ENCODE results near the gene OTOG. TPM values are rescaled to one million over a fixed set of nuclear protein-coding genes. Genes with fewer than 3 reads are reported as not detected.

OTOG gene
- total and polyA plus RNA-seq, 2 of the 8 experiments (the other 6 are each of a cell fraction or from before 2014, with no cell fraction given): 0.41 to 1.5 TPM

GRCh38 chr11:17634776-17635550, 87.9 kb downstream of the OTOG start:
- no peaks in the 10 kb centered on the region for H3K9me3 ChIP-seq (ENCODE audit: insufficient read depth in 2 of 2, low read depth in 1 of 2, low read length in 1 of 2)
- no peak overlapping the region for H3K27ac ChIP-seq (ENCODE audit: low read depth, low read length)
- H3K14ac ChIP-seq (ENCODE audit: insufficient read length): no peak overlapping the region
- peaks cover 0 to 4% of the 10 kb centered on the region in 2 experiments for H4K20me1 ChIP-seq (replicated peaks in 1 of 2; ENCODE audit: control insufficient read depth in 1 of 2, insufficient read depth in 2 of 2, low read length in 2 of 2)
- H3K56ac ChIP-seq (replicated peaks; ENCODE audit: insufficient read length, low read depth, low read length): no peak overlapping the region
- peaks cover 3% of the 10 kb centered on the region; the same call in 1 of the 2 replicates for H3K23me2 ChIP-seq (ENCODE audit: low read depth, low read length)
- H3K18ac ChIP-seq (ENCODE audit: extremely low read depth, low read length): no peak overlapping the region
- H2BK20ac ChIP-seq (ENCODE audit: low read length): no peak overlapping the region
- no peaks in the 10 kb centered on the region for H3K4me1 ChIP-seq (replicated peaks in 1 of 4; ENCODE audit: control insufficient read depth in 3 of 4, insufficient read depth in 4 of 4, low read length in 3 of 4)
- H3K36me3 ChIP-seq (ENCODE audit: control insufficient read depth in 2 of 4, insufficient read depth in 4 of 4, low read length in 3 of 4): no peaks in the 10 kb centered on the region
- no peak overlapping the region for H2BK15ac ChIP-seq (ENCODE audit: low read length)
- no peak overlapping the region for H4K5ac ChIP-seq (ENCODE audit: insufficient read length, low read depth, low read length)
- H3K27me3 ChIP-seq (replicated peaks in 1 of 4; ENCODE audit: control insufficient read depth in 3 of 4, extremely low read depth in 1 of 4, insufficient read depth in 3 of 4, low read length in 3 of 4): no peaks in the 10 kb centered on the region
- no peak overlapping the region for H3K4me2 ChIP-seq (ENCODE audit: insufficient read depth in 1 of 2, low read depth in 2 of 2, low read length in 2 of 2)
- H2BK120ac ChIP-seq (replicated peaks; ENCODE audit: low read depth, low read length): no peak overlapping the region
- FAIRE-seq (no peak), DNase-seq (ENCODE audit: low read depth in 1 of 2, low spot score in 2 of 2) (no peak)
- no peak overlapping the region for H3K4ac ChIP-seq (replicated peaks; ENCODE audit: insufficient read length, low read depth, low read length)
- H3K9ac ChIP-seq (replicated peaks in 1 of 4; ENCODE audit: extremely low read depth in 1 of 4, low read depth in 3 of 4, low read length in 3 of 4): no peak overlapping the region
- H4K8ac ChIP-seq (ENCODE audit: extremely low read depth, insufficient read depth, low read length): peak overlapping the region; percentile 15; the same call in 1 of the 2 replicates
- H3K79me2 ChIP-seq (ENCODE audit: control insufficient read depth in 1 of 2, insufficient read depth in 2 of 2, low read length in 2 of 2): no peaks in the 10 kb centered on the region
- H2BK12ac ChIP-seq (ENCODE audit: low read depth, low read length): no peak overlapping the region
- WGBS, 2 experiments (ENCODE audit: extremely low coverage in 1 of 2, insufficient coverage in 1 of 2, insufficient read length in 1 of 2, insufficient replicate concordance in 2 of 2, low coverage in 1 of 2, low lambda C conversion rate in 2 of 2, missing lambda C conversion rate in 1 of 2): 95% methylated on average over 17 of the region's 25 CpGs; no CpG with 5 or more reads in 1 of the 2 experiments
- ChIA-PET CTCF (ENCODE audit: partially characterized antibody) (interaction anchor here (0.9 to 5.3 kb wide), 24 partner anchors 9 to 343 kb away, joined by 3 to 43 read pairs (median 4); partner anchors contain the start of gene MYOD1), POLR2A (ENCODE audit: partially characterized antibody) (interaction anchor here (0.8 kb wide), 1 partner anchor 281 kb away, joined by 3 read pairs; no protein-coding TSS in a partner anchor)
- H2AK5ac ChIP-seq (ENCODE audit: low read depth, low read length): no peak overlapping the region
- no peak overlapping the region for H3K4me3 ChIP-seq (ENCODE audit: extremely low read depth in 1 of 4, insufficient read depth in 2 of 4, low read depth in 3 of 4, low read length in 4 of 4)
- H2AFZ ChIP-seq (ENCODE audit: low read length): no peak overlapping the region
- no peak overlapping the region for H3K23ac ChIP-seq (ENCODE audit: insufficient read length)
- no peaks in the 10 kb centered on the region for H3K79me1 ChIP-seq (ENCODE audit: low read depth, low read length)
- H4K91ac ChIP-seq (replicated peaks; ENCODE audit: insufficient read length, low read length): no peak overlapping the region
- no peak overlapping the region for H2BK5ac ChIP-seq (ENCODE audit: low read depth, low read length)
- TF ChIP-seq KDM4A (IDR thresholded peaks at IDR 0.05; ENCODE audit: low read depth, low read length, severe bottlenecking) (no peak), SP1 (IDR thresholded peaks at IDR 0.05; ENCODE audit: low read depth, low read length) (no peak), RNF2 (IDR thresholded peaks at IDR 0.05; ENCODE audit: borderline replicate concordance, low read depth, low read length, missing control alignments, poor library complexity, severe bottlenecking) (no peak), TEAD4 (IDR thresholded peaks at IDR 0.05; ENCODE audit: low read depth, low read length) (no peak), MAX (IDR thresholded peaks at IDR 0.05) (no peak), CEBPB (IDR thresholded peaks at IDR 0.05; ENCODE audit: low read depth, low read length) (no peak), SIX5 (IDR thresholded peaks at IDR 0.05; ENCODE audit: low read depth, low read length) (no peak), EZH2 (IDR thresholded peaks at IDR 0.05; ENCODE audit: low read depth, low read length, severe bottlenecking) (no peak), PHF8 (conservative IDR thresholded peaks at IDR 0.05; ENCODE audit: low read depth, low read length) (no peak), TCF12 (IDR thresholded peaks at IDR 0.05; ENCODE audit: low read depth, low read length) (no peak), NRF1 (IDR thresholded peaks at IDR 0.05; ENCODE audit: low read depth, low read length) (no peak), ASH2L (IDR thresholded peaks at IDR 0.05; ENCODE audit: low read length) (no peak), RFX5 (IDR thresholded peaks at IDR 0.05; ENCODE audit: borderline replicate concordance, low read depth, low read length) (no peak)
